Measurements from ENCODE around the gene MDFI.

The MDFI gene

DNA sequence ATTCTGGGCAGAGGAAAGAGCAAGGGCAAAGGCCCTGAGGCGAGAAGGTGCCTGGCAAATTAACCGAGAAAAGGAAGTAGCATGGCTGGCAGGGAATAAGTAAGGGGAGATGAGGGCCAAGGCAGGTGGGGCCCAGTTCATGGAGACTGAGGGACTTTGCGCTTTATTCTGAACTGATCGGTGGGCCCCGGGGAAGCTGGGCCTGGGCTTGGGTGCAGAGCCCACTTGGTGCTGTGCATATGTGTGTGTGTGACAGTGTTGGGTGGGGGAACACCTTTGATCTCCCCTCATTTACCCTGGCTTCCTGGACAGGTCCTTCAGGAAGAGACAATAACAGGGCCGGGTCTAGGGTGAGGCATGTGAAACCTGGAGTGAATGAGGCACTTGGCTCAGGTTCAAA lies 2.9 kb upstream of the MDFI start:
- DNase-seq: no peak

DNA sequence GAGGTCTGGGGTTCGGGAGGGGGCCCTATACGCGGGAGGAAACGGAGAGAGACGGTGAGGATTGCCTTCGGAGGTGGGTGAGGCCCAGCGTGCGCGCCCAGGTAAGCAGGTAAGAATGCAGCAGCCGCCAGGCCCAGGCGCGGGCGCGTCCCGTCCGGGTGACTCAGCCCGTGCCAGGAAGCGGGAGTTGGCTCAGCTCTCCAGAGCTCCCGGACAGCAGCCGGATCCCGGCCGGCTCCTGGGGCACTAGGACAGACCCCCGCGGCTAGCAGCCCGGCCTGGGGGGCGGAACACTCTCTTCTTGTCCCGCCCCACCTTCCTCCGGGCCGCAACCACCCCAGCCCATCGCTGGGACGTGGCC lies 1.5 kb upstream of the MDFI start:
- no peak for DNase-seq

DNA sequence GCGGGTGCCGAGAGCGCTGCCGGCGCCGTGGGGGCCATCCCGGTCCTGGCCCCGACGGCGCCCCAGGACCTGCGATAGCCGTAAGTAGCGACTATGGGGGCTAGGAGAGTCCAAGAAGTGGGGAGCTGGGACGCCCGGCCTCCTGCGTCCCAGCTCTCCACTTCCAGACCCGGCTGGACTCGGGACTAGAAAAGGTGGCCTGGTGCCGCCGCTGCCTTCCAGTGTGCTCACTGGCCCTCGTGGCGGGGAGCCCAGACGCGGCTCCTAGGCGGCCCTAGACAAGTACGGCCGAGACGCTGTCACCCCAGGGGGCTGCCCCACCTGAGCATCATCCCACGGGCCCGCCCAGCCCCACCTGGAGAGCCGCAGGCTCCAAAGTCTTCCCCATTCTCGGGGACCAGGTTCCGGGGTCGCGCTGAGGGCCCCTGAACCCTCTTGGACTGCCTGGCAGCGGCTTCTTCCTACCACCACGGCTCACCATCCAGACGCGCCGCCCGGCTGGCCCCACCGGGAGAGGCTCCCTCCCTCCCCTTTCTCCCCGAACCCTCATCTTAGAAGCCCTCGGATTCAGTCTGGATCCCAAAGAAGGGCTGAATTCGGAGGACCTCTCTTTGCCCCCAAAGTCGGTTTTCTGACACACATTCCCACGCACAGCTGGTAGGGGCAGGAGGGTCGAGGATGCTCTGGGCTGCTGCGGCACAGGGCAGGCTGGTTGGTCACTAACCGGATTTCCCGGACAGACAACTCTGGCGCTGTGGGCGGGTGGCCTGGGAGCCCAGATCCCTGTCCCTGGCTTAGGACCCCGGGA lies 870 bp upstream of the MDFI start:
- no peak for DNase-seq

DNA sequence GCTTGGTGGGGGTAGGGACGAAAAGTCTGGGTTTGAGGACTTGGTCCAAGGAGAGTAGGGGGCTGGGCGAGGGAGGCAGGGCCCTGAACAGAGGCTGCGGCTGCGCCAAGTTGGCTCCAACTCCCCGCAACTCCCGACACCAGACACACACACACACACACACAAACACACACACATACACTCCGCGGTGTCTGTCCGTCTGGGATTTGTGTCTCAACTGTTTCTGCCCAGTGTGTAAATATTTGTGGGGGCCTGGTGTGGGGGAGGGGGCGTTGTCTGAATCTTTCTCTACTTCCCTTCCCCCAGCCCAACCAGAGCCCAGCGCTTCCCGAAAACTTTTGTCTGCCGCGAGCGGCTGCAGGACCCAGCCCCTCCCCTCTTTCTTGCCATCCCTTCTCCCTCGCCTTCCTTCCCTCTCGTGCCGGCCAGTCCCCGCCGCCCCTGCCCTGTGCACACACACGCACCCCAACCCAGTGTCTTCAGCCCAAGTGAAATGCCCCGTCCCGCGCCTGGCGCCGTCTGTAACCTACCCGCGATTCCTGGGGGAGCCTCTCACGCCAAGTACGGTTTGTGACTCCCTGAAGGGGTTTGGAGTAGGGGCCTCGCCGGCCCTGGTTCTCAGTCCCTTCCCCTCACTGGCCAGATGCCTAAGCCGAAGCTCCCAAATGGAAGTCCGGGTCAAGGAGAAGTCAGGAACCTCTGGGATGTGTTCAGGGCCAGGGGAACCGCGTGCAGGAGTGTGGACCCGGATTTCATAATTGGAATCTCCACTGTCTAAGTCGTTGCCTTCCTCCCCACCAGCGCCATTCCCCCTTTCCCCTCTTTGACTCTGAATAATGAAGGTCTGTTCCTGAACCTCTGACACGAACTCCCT lies 904 bp downstream of the MDFI start:
- no peak for DNase-seq

DNA sequence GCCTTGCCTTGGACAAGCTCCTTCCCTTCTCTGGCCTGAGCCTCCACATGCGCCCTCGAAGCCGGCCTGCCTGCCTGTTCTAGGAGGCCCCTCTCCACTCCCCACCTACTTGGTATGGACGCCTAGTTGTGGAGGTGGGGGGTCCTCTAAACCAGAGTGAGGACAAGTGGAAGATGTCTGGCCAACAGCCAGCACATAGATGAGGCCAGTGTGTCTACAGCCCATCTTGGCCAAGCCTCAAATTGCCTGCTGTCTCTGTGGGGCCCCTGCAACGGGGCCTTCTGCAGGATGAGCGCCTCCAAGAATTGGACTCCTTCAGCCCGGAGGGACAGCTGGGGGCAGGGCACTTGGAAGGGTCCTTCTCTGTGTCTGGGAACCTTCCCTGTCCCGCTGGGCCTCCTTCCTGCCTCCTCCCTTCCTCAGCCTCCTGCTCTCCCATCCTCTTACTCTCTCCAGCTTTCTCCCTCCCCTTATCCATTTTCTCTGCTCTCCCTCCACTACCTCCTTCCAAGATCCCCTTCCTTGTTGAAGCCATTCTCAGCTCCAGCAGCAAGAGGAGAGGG lies 1.6 kb downstream of the MDFI start:
- no peak for DNase-seq

DNA sequence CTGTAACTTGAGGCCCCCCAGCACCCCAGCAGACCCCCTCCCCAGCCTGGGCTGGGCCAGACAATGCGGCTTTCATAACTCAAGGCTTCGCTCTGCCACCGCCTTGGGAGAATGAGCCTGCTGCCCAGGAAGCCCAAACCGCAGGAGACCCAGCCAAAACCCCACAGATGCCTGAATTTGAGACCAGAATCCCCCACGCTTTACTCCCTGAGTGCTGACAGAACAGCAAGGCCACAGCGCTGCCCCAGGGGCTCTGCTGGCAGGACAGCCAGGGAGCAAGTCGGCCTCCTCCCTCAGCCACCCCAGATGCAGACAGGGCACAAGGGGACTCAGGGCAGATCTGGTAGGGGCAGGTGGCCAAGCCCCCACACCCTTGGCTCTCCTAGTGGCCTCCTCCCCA lies 2.2 kb downstream of the MDFI start:
- DNase-seq: no peak

DNA sequence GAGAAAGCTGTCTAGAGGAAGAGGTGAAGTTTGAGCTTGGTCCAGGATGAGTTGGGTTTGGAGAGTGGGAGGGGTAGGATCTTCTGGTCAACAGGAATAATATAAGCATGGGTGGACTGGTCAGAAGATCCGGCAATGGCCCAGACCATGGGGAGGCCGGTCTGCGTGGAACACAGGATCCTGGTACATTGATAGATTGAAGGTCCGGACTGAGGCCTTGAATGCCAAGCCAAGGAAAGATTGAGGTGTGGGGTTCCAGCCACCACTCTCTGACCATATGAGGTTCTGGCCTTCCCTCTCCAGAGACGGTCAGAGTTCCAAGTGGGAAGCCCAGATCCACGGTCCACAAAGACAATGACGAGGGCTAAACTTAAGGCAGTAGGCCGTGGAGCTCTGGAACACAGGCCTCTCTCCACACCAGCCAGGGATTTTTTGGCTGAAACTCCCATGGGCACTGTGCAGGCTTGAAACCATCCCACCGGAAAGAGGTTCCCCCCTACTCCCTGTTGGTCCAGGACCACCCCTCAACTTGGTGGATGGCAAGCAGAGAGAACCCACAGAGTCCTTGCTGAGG lies 3.2 kb downstream of the MDFI start:
- DNase-seq: no peak

DNA sequence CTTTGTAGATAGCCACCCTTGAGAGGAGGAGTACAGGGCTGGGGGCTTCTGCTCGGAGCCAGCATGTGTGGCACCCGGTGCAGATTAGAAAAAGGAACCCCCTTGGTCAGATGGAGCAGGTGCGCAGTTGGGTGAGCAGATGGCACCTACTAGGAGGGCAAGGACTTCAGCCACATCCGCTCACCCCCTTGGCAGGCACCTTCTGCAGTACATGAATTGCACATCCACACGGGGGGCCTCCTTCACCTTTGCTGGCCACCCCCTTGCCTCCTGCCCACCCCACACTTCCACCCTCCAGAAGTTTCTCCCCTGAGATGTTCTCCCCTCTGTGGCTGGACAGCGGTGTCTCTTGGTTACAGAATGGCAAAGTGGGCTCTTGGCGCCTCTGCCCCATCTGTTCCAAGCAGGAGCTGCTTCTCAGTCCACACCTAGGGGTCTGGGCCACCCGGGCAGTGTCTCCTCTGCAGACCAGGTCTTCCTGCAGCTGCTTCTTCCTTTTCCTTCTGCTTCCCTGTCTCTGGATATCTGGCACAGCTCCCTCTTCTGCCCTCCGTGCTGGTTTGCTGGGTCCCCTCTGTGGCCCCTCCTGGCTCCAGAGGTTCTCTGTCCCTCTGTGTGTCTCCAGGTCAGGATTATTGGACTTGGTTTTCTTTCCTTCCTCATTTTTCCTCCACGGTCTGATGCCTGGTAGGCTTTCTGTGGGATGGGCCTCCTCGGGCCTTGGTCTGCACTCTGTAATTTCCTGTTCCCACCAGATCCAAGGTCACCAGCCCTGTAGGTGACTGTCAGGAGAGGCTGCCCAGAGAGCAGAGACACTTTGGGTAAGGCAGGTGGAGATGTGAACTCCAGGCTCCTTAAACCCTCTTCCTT lies 4.1 kb downstream of the MDFI start:
- DNase-seq: no peak

DNA sequence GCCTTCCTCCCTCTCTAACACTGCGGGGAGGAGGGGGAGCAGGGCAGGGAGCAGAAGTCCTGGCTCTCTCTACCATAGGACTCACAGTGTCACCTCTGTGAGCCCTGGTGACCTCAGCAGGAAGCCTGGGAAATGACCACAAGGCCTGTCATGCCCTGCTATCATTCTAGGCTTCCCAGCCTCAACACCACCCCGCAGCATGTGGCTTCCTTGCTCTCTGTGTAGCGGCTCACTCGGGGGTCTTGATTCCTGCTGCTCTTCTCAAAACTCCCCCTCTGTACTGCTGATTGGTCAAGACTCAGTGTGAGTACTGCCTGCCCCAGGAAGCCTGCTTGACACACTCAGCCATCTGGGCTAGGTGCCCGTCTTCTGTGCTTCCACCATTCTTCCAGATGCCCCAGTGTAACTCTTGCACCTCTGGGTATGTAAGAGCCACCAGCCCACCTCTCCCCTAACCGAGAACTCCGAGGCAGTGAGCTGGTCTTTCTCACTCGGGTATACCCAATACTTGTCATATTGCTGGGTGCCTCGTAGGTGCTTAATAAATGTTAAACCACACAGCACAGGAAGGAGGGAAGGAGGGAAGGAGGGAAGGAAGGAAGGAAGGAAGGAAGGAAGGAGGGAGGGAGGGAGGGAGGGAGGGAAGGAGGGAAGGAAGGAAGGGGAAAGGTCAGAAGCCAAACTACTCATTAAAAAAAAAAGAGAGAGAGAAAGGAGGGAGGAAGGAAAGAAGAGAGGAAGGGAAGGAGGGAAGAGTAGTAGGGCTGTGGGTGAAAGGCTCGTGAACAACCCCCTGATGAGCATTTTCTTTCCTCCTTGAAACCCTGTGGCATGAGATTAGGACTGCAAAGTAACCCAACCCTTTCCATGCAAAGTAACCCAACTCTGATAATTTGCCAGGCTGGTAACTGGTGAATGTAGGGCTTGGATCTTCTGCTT lies 5.0 kb downstream of the MDFI start:
- no peak for DNase-seq

DNA sequence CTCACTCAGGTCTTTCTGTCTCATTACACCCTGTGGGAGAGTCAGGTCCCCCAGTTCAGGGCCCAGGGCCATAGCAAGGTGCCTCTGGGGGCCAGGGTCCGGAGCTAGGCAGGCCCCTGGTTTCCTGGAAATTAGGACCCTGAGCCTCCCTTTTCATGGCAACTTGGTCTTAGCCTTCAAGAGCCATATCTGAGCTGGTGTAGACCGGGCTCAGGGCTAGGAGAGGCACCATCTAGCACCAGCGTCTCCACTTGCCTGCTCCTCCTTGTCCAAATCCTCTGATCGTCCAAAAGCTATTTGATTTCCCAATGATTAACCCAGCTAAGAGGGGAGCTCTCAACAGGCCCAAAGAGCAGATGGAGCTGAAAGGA lies 5.6 kb downstream of the MDFI start:
- DNase-seq: no peak

DNA sequence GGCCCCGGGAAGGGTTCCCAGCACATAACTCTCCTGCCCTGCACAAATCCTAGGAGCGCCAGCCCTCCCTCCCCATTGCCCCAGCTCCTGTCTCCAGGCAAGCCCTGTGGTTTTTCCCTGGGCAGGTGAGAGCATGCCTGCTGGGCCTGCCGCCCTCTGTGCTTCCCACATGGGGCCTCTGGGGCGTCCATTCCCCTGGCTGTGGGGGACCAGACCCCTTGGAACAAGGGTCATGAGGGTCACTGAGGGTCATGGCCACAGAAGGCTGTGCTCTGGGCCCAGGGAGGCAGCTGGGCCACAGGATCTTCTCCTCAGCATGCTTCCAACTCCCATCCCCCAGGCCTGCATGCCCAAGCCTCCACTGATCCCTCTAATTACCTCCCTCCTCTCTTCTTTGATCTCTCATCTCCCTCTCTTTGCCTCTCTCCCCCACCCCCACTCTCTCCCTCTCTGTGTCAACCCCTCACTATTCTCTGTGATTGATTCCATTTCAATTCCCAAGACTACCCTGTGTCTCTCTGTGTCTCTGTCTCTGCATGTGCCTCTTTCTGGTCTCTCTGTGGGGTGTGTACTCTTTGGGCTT lies 6.1 kb downstream of the MDFI start:
- DNase-seq: no peak

DNA sequence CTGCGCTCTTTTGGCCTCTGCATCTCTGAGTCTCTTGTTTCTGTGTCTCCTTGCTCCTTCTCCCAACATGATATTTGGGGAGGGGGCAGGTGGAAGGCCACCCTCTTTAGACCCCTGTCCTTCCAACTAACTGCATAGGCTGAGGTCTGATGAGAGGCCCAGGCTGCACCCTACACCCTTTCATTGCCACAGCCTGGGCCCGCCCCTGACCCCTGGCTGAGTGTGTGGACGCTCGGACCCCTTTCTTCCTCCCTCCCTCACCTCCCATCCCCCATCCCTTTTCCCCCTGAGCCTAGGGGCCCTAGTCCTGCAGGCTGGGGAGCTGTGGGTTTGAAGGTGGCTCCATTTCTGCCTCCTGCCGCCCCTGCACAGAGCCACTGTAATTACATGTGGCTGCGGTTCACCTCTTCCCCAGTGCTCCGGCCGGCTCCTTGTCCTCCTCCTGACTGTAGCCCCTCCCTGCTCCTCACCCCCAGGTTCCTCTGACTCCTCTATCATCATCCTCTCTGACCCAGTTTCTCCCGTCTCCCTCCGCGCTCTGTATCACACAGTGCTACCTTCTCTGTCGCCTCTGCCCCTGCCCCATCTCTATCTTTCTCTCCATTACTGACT lies 6.8 kb downstream of the MDFI start:
- DNase-seq: no peak

DNA sequence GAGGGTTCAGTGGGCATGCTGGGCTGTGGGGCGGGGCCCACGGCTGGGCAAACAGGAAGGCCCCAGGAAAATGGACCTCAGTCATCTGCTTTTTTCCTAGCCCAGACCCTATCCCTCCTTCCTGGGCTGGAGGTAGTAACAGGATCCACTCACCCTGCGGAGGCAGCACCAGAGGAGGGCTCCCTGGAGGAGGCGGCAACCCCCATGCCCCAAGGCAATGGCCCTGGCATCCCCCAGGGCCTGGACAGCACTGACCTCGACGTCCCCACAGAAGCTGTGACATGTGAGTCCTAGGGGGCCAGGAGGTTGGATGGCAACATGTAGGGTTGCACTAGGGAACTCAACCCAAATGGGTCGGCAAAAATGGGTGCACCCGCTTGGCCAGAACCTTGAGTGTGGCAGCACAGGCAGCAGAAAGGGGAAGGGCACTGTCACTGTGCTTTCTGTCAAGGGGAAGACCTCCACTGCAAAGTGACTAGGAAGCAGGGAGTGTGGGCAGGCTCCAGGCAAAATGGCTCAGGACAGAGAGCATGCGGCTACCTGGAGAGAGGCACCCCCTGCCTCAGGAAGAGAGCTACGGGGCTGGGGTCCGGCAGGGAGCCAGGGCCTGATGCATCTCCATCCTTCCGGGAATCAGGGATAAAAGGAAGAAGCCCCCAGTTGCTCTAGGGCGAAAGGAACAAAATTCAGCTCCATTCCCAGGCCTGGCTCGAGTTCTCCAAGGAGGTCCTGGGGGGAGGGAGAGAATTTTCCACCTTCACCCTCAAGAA lies 7.9 kb downstream of the MDFI start:
- no peak for DNase-seq

DNA sequence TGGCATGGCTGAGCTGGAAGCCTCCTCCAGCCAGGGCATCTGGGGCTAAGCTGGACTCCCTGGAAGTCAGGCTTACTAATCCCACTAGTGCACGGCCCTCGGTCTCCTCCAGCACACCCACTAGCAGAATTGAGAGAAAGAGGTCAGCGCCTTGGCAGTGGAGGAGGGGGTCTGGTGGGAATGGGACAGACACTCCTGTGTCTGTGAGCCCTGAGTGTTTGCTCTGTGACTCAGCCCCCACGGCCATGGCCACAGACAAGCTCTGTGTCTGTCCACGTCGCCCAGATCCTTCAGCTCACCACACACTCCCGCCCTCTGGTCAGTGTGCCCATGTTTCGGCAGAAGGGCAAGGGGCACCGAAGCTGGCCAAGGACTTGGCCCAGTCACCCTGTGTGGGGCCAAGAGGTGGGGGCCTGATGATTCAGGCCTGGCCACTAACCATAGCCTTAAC lies 8.8 kb downstream of the MDFI start:
- no peak for DNase-seq

DNA sequence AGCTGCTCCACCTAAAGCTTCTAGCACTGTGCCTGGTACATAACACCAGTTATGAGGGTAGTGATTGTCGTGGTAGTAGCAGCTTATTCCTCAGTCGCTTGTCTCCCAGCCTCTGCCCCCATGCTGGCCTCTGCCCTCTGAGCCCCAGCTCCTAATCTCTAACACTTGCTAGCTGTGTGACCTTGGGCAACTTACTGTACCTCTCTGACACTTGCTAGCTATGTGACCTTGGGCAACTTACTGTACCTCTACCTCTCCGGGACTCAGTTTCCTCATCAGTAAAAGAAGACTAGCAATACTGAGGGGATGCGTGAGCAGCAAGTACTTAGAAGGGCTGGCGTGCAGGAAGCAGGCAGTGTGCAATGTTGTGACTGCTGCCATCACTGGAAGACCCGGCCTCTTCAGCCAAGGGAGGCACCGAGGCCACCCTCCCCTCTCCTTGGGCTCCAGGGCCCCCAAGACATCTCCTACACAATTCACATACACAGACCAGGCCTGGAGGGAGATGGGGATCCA lies 9.9 kb downstream of the MDFI start:
- DNase-seq: no peak

DNA sequence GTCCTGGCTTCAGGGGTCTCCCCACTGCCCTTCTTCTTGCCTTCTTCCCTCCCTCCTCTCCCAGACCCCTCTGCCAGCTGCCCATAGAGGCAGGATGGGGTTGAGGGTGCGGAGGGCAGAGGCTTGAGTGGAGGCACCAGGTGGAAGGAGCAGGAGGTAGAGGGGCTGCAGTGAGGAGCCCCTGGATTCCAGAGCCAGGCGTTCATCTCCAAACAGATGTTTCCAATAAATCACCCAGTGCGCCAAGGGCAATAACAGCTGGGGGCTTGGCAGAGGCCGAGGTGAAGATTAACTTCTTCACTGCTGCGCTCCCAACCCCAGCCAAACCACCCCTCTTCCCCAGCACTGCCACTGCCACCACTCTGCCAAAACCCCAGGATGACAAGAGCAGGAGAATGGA lies 10.7 kb downstream of the MDFI start:
- DNase-seq: no peak

DNA sequence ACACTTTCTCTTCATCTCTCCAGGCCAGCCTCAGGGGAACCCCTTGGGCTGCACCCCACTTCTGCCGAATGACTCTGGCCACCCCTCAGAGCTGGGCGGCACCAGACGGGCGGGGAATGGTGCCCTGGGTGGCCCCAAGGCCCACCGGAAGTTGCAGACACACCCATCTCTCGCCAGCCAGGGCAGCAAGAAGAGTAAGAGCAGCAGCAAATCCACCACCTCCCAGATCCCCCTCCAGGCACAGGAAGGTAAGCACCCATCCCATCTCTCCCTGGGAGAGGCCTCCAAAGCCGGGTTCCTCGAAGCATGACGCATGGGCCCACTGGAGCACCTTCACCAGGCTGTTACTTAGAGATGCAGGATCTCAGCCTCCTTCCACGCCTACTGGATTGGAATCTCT lies 11.3 kb downstream of the MDFI start:
- no peak for DNase-seq

DNA sequence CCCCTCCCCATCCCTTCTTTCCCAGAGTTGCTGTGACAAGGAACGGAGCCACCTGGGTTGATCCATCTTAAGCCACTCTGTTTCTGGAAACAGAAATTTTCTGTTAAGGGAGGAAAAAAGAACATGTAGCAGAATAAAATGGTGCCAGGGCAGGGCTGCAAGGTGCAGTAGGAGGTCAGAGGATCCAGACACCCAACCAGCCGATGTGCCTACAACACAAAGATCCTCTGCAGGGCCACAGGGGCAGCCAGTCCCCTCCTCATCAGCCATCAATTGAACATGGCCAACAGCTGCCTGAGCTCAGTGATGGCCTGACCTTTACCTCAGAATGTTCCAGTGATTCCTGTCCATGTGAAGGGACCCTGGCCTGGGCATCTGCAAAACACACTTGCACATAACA lies 11.9 kb downstream of the MDFI start:
- DNase-seq: no peak

DNA sequence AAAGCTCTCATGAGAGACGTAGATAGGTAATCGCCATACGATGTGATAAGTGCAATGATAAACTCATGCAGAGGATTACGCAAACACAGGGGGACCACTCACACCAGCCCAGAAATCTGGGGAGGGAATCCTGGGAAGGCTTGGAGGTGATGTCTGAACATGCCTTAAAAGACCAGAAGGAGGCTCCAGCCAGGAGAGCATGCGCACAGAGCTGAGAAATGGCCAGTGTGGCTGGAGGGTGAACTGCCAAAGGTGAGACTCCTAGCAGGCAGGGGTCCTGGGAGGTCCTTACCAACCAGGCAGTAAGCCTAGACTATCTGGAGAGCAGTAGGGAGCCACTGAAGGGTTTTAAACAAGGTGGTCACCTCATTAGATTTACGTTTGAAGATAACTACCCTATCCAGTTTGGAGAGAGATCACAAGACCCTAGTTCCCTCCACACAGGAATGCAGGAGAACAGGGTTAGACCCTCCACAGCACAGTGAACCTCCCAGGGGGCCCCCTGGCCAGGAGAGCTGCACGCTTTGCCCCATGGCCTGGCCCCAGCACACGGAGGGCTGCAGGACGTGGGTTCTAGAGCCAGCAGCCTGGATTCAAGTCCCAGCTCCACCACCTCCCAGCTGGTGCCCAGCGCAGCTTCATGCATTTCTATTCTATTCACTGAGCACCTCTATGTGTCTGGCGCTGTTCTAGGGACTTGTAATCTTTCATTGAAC lies 13.1 kb downstream of the MDFI start:
- no peak for DNase-seq
